Testis (tissue), 3 donors: ENCODE results near the gene LTN1. TPM values are rescaled to one million over a fixed set of nuclear protein-coding genes. Genes with fewer than 3 reads are reported as not detected.

ENCODE experiments used
- DNase-seq: peaks from one replicate; pipeline ENCODE4 v3.0.0-alpha.2; 2019
- H3K27ac ChIP-seq, 2 donors: fragments of 200-600 bp; sonication (generic); one replicate each; pipeline ENCODE4 v1.5.1; 2019
- H3K27me3 ChIP-seq: fragments of 200-600 bp; sonication (generic); one replicate; pipeline ENCODE4 v1.5.1; 2019
- H3K36me3 ChIP-seq: fragments of 200-600 bp; sonication (generic); one replicate; pipeline ENCODE4 v1.5.1; 2017; ENCODE audit warnings: low read depth; ENCODE audit errors: missing control alignments
- H3K4me1 ChIP-seq: fragments of 200-600 bp; sonication (generic); one replicate; pipeline ENCODE4 v1.5.1; 2019
- H3K4me3 ChIP-seq, 2 donors: fragments of 200-600 bp; sonication (generic); one replicate each; pipeline ENCODE4 v1.5.1; 2017 to 2019
- H3K9me3 ChIP-seq: fragments of 200-600 bp; sonication (generic); one replicate; pipeline ENCODE4 v1.5.1; 2017
- CTCF ChIP-seq, 3 experiments: fragments of 450-650 bp in 2 of 3; fragments of 200-600 bp in 1 of 3; sonication (generic) in 1 of 3; IDR thresholded peaks; one replicate each; pipeline ENCODE4 v1.5.1; 2016 to 2019; ENCODE audit warnings: antibody characterized with exemption in 3 of 3, mild to moderate bottlenecking in 2 of 3, moderate library complexity in 1 of 3
- POLR2A ChIP-seq: fragments of 450-650 bp; IDR thresholded peaks from one replicate; pipeline ENCODE4 v1.6.1; 2017; ENCODE audit warnings: antibody characterized with exemption, mild to moderate bottlenecking, moderate library complexity
- WGBS, 2 donors: methylation state at CpG; one replicate each; pipeline ENCODE4 v1.1.5; 2018; 5-methylcytosine and 5-hydroxymethylcytosine counted together
- intact Hi-C: fragments of 100-400 bp; cut with DNase I; formaldehyde crosslinking; loops from one replicate; pipeline ENCODE4 v1.15.1; 2023; ENCODE audit warnings: low total_unique reads
- polyA plus RNA-seq: library from polyadenylated mRNA; stranded (reverse); fragments of 350-450 nt; fragmentation: Illumina TruSeq; extraction: RNeasy Lipid Tissue Mini Kit (QIAGEN cat#74804); gene quantifications from one replicate; pipeline ENCODE4 v1.2.3, GENCODE V29; 2014; ENCODE audit warnings: low read depth, low replicate concordance; ENCODE audit not compliant: insufficient read depth
- total RNA-seq, 2 donors: library from RNA; depleted of rRNA; stranded (reverse); fragments of >200 nt; gene quantifications; one replicate each; pipeline ENCODE4 v1.2.3, GENCODE V29; 2016

The LTN1 gene
- total and polyA plus RNA-seq, 3 donors from 2014 or later = 22.1 to 47.2 (median 34.1) TPM

- no peak for DNase-seq
- no peaks in the 10 kb centered on the region for H3K27me3 ChIP-seq
Measured at GRCh38 chr21:28927130-28927529, 65.5 kb downstream of the LTN1 start.

GRCh38 chr21:28923439-28923975 is 69.2 kb downstream of the LTN1 start:
- TF ChIP-seq POLR2A (no peak), CTCF (IDR thresholded peaks at IDR 0.05) (no peak)
- Histone ChIP-seq H3K27ac (no peak overlapping the region), H3K4me3 (no peak overlapping the region), H3K9me3 (no peaks in the 10 kb centered on the region), H3K4me1 (no peaks in the 10 kb centered on the region), H3K36me3 (no peaks in the 10 kb centered on the region), H3K27me3 (no peaks in the 10 kb centered on the region)
- intact Hi-C loops = no loop called here
- DNase-seq = no peak

More at GRCh38 chr21:28927130-28927529, 65.5 kb downstream of the LTN1 start:
- 69 to 77% methylated on average over 1 of the region's 1 CpG for WGBS, 2 donors
- Histone ChIP-seq H3K36me3 (no peaks in the 10 kb centered on the region), H3K4me3 (no peak overlapping the region), H3K4me1 (no peaks in the 10 kb centered on the region), H3K27ac (no peak overlapping the region), H3K9me3 (no peaks in the 10 kb centered on the region)
- TF ChIP-seq POLR2A (no peak), CTCF (IDR thresholded peaks at IDR 0.05) (no peak)
- intact Hi-C loops = no loop called here

- no peaks in the 10 kb centered on the region for H3K9me3 ChIP-seq
- no peak for TF ChIP-seq CTCF (IDR thresholded peaks at IDR 0.05)
- no peak for TF ChIP-seq POLR2A
- no peak overlapping the region for H3K4me3 ChIP-seq
- no peak for DNase-seq
- no peaks in the 10 kb centered on the region for H3K36me3 ChIP-seq
- intact Hi-C loops = no loop called here
- H3K27ac ChIP-seq = no peak overlapping the region
- 88 to 94% methylated on average over 7 of the region's 7 CpGs for WGBS, 2 donors
- H3K27me3 ChIP-seq = no peaks in the 10 kb centered on the region
- H3K4me1 ChIP-seq = no peaks in the 10 kb centered on the region
Measured at GRCh38 chr21:28922368-28922767, 70.3 kb downstream of the LTN1 start.

- no peaks in the 10 kb centered on the region for H3K36me3 ChIP-seq
- WGBS, 2 donors = 86 to 87% methylated on average over 4 of the region's 4 CpGs
- no peaks in the 10 kb centered on the region for H3K9me3 ChIP-seq
- H3K4me3 ChIP-seq = no peak overlapping the region
- intact Hi-C loops = no loop called here
- H3K27me3 ChIP-seq = no peaks in the 10 kb centered on the region
- no peak overlapping the region for H3K27ac ChIP-seq
- DNase-seq = no peak
- TF ChIP-seq POLR2A (no peak), CTCF (IDR thresholded peaks at IDR 0.05) (no peak)
- no peaks in the 10 kb centered on the region for H3K4me1 ChIP-seq
Measured at GRCh38 chr21:28916150-28916893, 76.4 kb downstream of the LTN1 start.

GRCh38 chr21:28913071-28913470 is 79.6 kb downstream of the LTN1 start:
- intact Hi-C loops = no loop called here
- no peaks in the 10 kb centered on the region for H3K27me3 ChIP-seq
- H3K36me3 ChIP-seq = no peaks in the 10 kb centered on the region
- H3K9me3 ChIP-seq = no peaks in the 10 kb centered on the region
- TF ChIP-seq CTCF (IDR thresholded peaks at IDR 0.05) (no peak), POLR2A (no peak)
- DNase-seq = no peak
- 85 to 91% methylated on average over 2 of the region's 2 CpGs for WGBS, 2 donors
- no peaks in the 10 kb centered on the region for H3K4me1 ChIP-seq
- H3K27ac ChIP-seq = no peak overlapping the region
- no peak overlapping the region for H3K4me3 ChIP-seq
